Endodermal cell (in vitro differentiated cells): ENCODE measurements around the gene BNC1. TPM values are rescaled to one million over a fixed set of nuclear protein-coding genes. Genes with fewer than 3 reads are reported as not detected.
A peak's percentile ranks its signal among the peaks of the same experiment; 100 is the strongest.

ENCODE experiments used
- DNase-seq: peaks from one replicate; pipeline ENCODE4 v3.0.0-alpha.2; 2017
- H3K27ac ChIP-seq: 2 replicates; pipeline ENCODE4 v1.5.1; 2013; ENCODE audit warnings: mild to moderate bottlenecking, low read depth, low read length, moderate library complexity
- H3K27me3 ChIP-seq: 2 replicates; pipeline ENCODE4 v1.6.1; 2013; ENCODE audit warnings: mild to moderate bottlenecking, low read length, moderate library complexity; ENCODE audit not compliant: insufficient read depth, control insufficient read depth, poor library complexity, severe bottlenecking
- H3K36me3 ChIP-seq: 2 replicates; pipeline ENCODE4 v1.7.0; 2013; ENCODE audit warnings: mild to moderate bottlenecking, low read length, moderate library complexity; ENCODE audit not compliant: control insufficient read depth, insufficient read depth
- H3K4me1 ChIP-seq: one replicate; pipeline ENCODE4 v1.7.0; 2013; ENCODE audit warnings: low read length; ENCODE audit not compliant: control insufficient read depth, insufficient read depth
- H3K4me3 ChIP-seq: 2 replicates; pipeline ENCODE4 v1.5.1; 2013; ENCODE audit warnings: mild to moderate bottlenecking, low read length, moderate library complexity
- H3K9ac ChIP-seq: 2 replicates; pipeline ENCODE4 v1.6.1; 2013; ENCODE audit warnings: mild to moderate bottlenecking, low read length, moderate library complexity; ENCODE audit not compliant: poor library complexity, severe bottlenecking; ENCODE audit errors: extremely low read depth
- H3K9me3 ChIP-seq: 2 replicates; pipeline ENCODE4 v1.6.1; 2013; ENCODE audit warnings: mild to moderate bottlenecking, low read length, moderate library complexity; ENCODE audit not compliant: control insufficient read depth
- H3K27ac Mint-ChIP-seq: 2 replicates; pipeline ENCODE4 v1.8.0; 2020; ENCODE audit warnings: mixed read lengths
- H3K27me3 Mint-ChIP-seq: 2 replicates; pipeline ENCODE4 v1.8.0; 2021; ENCODE audit warnings: mild to moderate bottlenecking, mixed read lengths; ENCODE audit not compliant: insufficient read depth
- H3K36me3 Mint-ChIP-seq: 2 replicates; pipeline ENCODE4 v1.8.0; 2020; ENCODE audit warnings: low read depth, mixed read lengths
- H3K4me1 Mint-ChIP-seq: 2 replicates; pipeline ENCODE4 v1.8.0; 2020; ENCODE audit warnings: mixed read lengths
- H3K4me3 Mint-ChIP-seq: 2 replicates; pipeline ENCODE4 v1.8.0; 2020; ENCODE audit warnings: mild to moderate bottlenecking, moderate library complexity, mixed read lengths
- H3K9me3 Mint-ChIP-seq: 2 replicates; pipeline ENCODE4 v1.8.0; 2020; ENCODE audit warnings: mild to moderate bottlenecking, mixed read lengths
- WGBS, 2 experiments: methylation state at CpG; one replicate each; pipeline versions ENCODE4 v1.1.5 to v1.1.7; 2013; ENCODE audit warnings: missing lambda C conversion rate in 2 of 2, mixed read lengths in 1 of 2; ENCODE audit not compliant: insufficient coverage in 1 of 2, insufficient read length in 1 of 2; 5-methylcytosine and 5-hydroxymethylcytosine counted together
- total RNA-seq, 2 donors: library from RNA; stranded (reverse); fragmentation: NEBNext Ultra II Directional in 1 of 2; extraction: Animal tissue kit (Norgen Biotek cat#: 25700) in 1 of 2; gene quantifications; 2 replicates in 1 of 2; 3 replicates in 1 of 2; pipeline ENCODE4 v1.2.1, GENCODE V29; 2021
- TF ChIP-seq, protein P1 (sequence below): fragments of 200-600 bp; sonication (generic); conservative IDR thresholded peaks from 2 replicates; pipeline ENCODE4 v1.5.0; 2021; ENCODE audit warnings: antibody characterized with exemption, mild to moderate bottlenecking

The BNC1 gene
- total RNA-seq, 2 donors from 2014 or later = not detected

- no peak overlapping the region for H3K4me3 ChIP-seq
- H3K4me1 ChIP-seq = no peaks in the 10 kb centered on the region
- no peaks in the 10 kb centered on the region for H3K9me3 Mint-ChIP-seq
- no peak for DNase-seq
- TF ChIP-seq, protein P1, sequence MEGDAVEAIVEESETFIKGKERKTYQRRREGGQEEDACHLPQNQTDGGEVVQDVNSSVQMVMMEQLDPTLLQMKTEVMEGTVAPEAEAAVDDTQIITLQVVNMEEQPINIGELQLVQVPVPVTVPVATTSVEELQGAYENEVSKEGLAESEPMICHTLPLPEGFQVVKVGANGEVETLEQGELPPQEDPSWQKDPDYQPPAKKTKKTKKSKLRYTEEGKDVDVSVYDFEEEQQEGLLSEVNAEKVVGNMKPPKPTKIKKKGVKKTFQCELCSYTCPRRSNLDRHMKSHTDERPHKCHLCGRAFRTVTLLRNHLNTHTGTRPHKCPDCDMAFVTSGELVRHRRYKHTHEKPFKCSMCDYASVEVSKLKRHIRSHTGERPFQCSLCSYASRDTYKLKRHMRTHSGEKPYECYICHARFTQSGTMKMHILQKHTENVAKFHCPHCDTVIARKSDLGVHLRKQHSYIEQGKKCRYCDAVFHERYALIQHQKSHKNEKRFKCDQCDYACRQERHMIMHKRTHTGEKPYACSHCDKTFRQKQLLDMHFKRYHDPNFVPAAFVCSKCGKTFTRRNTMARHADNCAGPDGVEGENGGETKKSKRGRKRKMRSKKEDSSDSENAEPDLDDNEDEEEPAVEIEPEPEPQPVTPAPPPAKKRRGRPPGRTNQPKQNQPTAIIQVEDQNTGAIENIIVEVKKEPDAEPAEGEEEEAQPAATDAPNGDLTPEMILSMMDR = no peak
- H3K4me1 Mint-ChIP-seq = peaks cover 9% of the 10 kb centered on the region
- H3K27ac Mint-ChIP-seq = no peak overlapping the region
- H3K4me3 Mint-ChIP-seq = no peak overlapping the region
- no peaks in the 10 kb centered on the region for H3K27me3 ChIP-seq
- H3K9ac ChIP-seq = no peak overlapping the region
- H3K36me3 ChIP-seq = no peaks in the 10 kb centered on the region
- no peaks in the 10 kb centered on the region for H3K9me3 ChIP-seq
- H3K27me3 Mint-ChIP-seq = no peaks in the 10 kb centered on the region
- H3K27ac ChIP-seq = no peak overlapping the region
- no peaks in the 10 kb centered on the region for H3K36me3 Mint-ChIP-seq
- WGBS, 2 experiments = 88 to 89% methylated on average over 1 of the region's 1 CpG
These were observed 16.4 kb upstream of the BNC1 start for GRCh38 chr15:83300826-83301225.

DNA sequence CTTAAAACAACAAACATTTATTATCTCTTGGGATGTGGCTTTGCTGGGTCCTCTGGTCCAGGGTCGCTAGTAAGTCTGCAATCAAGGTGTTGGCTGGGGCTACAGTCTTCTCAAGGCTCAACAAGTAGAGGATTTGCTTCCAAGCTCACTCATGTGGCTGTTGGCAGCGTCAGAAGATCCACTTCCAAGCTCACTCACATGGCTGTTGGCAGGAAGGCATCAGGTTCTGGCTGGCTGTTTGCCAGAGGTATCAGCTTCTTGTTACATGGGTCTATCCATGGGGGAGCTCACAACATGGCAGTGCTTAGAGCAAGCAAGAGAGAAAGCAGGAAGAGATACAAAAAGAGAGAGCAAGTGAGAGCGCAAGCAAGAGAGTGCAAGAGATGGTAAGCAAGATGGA is 15.0 kb upstream of the BNC1 start:
- no peak overlapping the region for H3K27ac Mint-ChIP-seq
- Histone ChIP-seq H3K9ac (no peak overlapping the region), H3K27me3 (no peaks in the 10 kb centered on the region), H3K4me1 (no peaks in the 10 kb centered on the region), H3K4me3 (no peak overlapping the region), H3K36me3 (no peaks in the 10 kb centered on the region), H3K9me3 (no peaks in the 10 kb centered on the region), H3K27ac (no peak overlapping the region)
- H3K27me3 Mint-ChIP-seq = peaks cover 3% of the 10 kb centered on the region
- WGBS, 2 experiments = 78 to 86% methylated on average over 1 to 3 of the region's 3 CpGs
- H3K9me3 Mint-ChIP-seq = no peaks in the 10 kb centered on the region
- no peak overlapping the region for H3K4me3 Mint-ChIP-seq
- H3K36me3 Mint-ChIP-seq = no peaks in the 10 kb centered on the region
- DNase-seq = peak; percentile 48
- H3K4me1 Mint-ChIP-seq = peaks cover 2% of the 10 kb centered on the region
- TF ChIP-seq, protein P1 = no peak

DNA sequence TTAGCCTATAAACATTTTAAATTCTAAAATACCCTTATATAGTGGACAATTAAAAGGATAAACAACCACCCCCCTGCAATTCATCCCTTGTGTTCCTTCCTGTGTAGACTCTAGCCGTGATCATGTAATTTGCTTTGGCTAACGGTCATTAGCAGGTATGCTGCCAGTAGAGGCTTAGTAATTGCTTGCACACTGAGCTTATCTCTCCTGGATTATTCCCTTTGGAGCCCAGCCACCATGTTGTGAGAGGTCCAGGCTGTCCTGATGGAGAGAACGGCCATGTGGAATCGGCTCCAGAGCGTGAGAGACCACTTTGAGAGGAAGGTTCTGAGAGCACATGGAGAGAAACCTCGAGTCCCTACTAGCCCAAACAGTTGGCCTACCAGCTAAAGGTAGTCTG is 11.0 kb upstream of the BNC1 start:
- Mint-ChIP-seq H3K9me3 (no peaks in the 10 kb centered on the region), H3K4me3 (no peak overlapping the region), H3K27ac (no peak overlapping the region), H3K36me3 (no peaks in the 10 kb centered on the region), H3K4me1 (peaks cover 2% of the 10 kb centered on the region), H3K27me3 (peaks cover 17% of the 10 kb centered on the region)
- H3K9ac ChIP-seq = no peak overlapping the region
- no peaks in the 10 kb centered on the region for H3K4me1 ChIP-seq
- DNase-seq = no peak
- TF ChIP-seq, protein P1 = no peak
- no peak overlapping the region for H3K4me3 ChIP-seq
- 91 to 94% methylated on average over 6 of the region's 6 CpGs for WGBS, 2 experiments
- no peaks in the 10 kb centered on the region for H3K36me3 ChIP-seq
- H3K9me3 ChIP-seq = no peaks in the 10 kb centered on the region
- H3K27me3 ChIP-seq = no peaks in the 10 kb centered on the region
- no peak overlapping the region for H3K27ac ChIP-seq
